Activated CD8-positive, alpha-beta memory T cell treated with anti-CD3 and anti-CD28 coated beads for 36 hours (primary cell): ENCODE data around the gene TGM3. TPM values are rescaled to one million over a fixed set of nuclear protein-coding genes. Genes with fewer than 3 reads are reported as not detected.

ENCODE experiments used
- total RNA-seq, 2 experiments: library from RNA; stranded (reverse); gene quantifications; one replicate each; pipeline ENCODE4 v1.2.3, GENCODE V29; 2021

Gene TGM3
- total RNA-seq, 2 experiments from 2014 or later = not detected

Other genes starting within 250 kb of the TGM3 start
- gene STK35, start 194.2 kb upstream of the TGM3 start, total RNA-seq = 10 to 100 TPM; 20.4 to 20.7 TPM
- gene TGM6, start 84.9 kb downstream of the TGM3 start, total RNA-seq = not detected
- 100 to 1,000 TPM; 462 to 463 TPM for gene SNRPB, start 174.8 kb downstream of the TGM3 start, total RNA-seq
- gene ZNF343, start 212.9 kb downstream of the TGM3 start, total RNA-seq = 10 to 100 TPM; 10.8 to 12.4 TPM
- not detected for gene TMC2, start 240.6 kb downstream of the TGM3 start, total RNA-seq